IMR-90 (cell line): ENCODE results near the gene ZBTB4. TPM values are rescaled to one million over a fixed set of nuclear protein-coding genes. Genes with fewer than 3 reads are reported as not detected.

Experiments
- ATAC-seq: fragments of 200-7000 bp; cut with Tn5 transposase; 2 replicates; pipeline ENCODE4 v1.9.1; 2020; ENCODE audit warnings: low read depth, mild to moderate bottlenecking, moderate library complexity
- BruUV-seq: library from RNA; stranded (reverse); fragments of 400-500 nt; replicated peaks from 2 replicates; lab custom pipeline; 2021; lab: Mats Ljungman, UMichigan
- CTCF ChIA-PET: fragments of 300-600 bp; formaldehyde crosslinking; extraction: SDS; loops from one replicate; lab custom pipeline; 2021; ENCODE audit warnings: antibody characterized with exemption; lab: Yijun Ruan, JAX
- POLR2A ChIA-PET: fragments of 300-600 bp; sonication (Branson Sonifier 250); formaldehyde crosslinking; loops from one replicate; lab custom pipeline; 2022; ENCODE audit warnings: antibody characterized with exemption; ENCODE audit not compliant: unreplicated experiment; lab: Charles Lee
- DNase-seq: peaks from one replicate; pipeline ENCODE4 v3.0.0; 2013
- H2AFZ ChIP-seq: replicated peaks from 2 replicates; pipeline ENCODE3; 2013; ENCODE audit warnings: low read length, mild to moderate bottlenecking; ENCODE audit not compliant: poor library complexity
- H2AK5ac ChIP-seq: 2 replicates; pipeline ENCODE4 v1.6.1; 2013; ENCODE audit warnings: low read depth, low read length, inconsistent platforms
- H2AK9ac ChIP-seq: replicated peaks from 2 replicates; pipeline ENCODE3; 2013; ENCODE audit warnings: mild to moderate bottlenecking, low read depth, low read length, moderate library complexity; ENCODE audit not compliant: poor library complexity
- H2BK120ac ChIP-seq: 2 replicates; pipeline ENCODE4 v1.6.1; 2013; ENCODE audit warnings: low read depth, low read length, inconsistent platforms
- H2BK15ac ChIP-seq: 3 replicates; pipeline ENCODE4 v1.6.1; 2013; ENCODE audit warnings: low read depth, low read length, inconsistent platforms
- H2BK20ac ChIP-seq: 2 replicates; pipeline ENCODE4 v1.6.1; 2013; ENCODE audit warnings: low read depth, mild to moderate bottlenecking, inconsistent platforms, low read length, moderate library complexity
- H2BK5ac ChIP-seq: 2 replicates; pipeline ENCODE4 v1.6.1; 2013; ENCODE audit warnings: mild to moderate bottlenecking, low read depth, low read length, inconsistent platforms; ENCODE audit not compliant: poor library complexity, severe bottlenecking
- H3K14ac ChIP-seq: replicated peaks from 2 replicates; pipeline ENCODE4 v1.6.1; 2013; ENCODE audit warnings: low read depth, low read length, inconsistent platforms
- H3K18ac ChIP-seq: 2 replicates; pipeline ENCODE4 v1.6.1; 2013; ENCODE audit warnings: low read depth, low read length, control low read depth
- H3K23ac ChIP-seq: 2 replicates; pipeline ENCODE4 v1.6.1; 2013; ENCODE audit warnings: low read depth, low read length, inconsistent platforms
- H3K27ac ChIP-seq: 2 replicates; pipeline ENCODE4 v1.5.1; 2013; ENCODE audit warnings: mild to moderate bottlenecking, control low read depth, low read length; ENCODE audit not compliant: insufficient read depth
- H3K27me3 ChIP-seq: 2 replicates; pipeline ENCODE4 v1.6.1; 2013; ENCODE audit warnings: low read length; ENCODE audit not compliant: control insufficient read depth, insufficient read depth
- H3K36me3 ChIP-seq: 2 replicates; pipeline ENCODE4 v1.6.1; 2013; ENCODE audit warnings: low read length, mixed read lengths; ENCODE audit not compliant: control insufficient read depth, insufficient read depth
- H3K4ac ChIP-seq: 2 replicates; pipeline ENCODE4 v1.6.1; 2013; ENCODE audit warnings: low read depth, low read length, inconsistent platforms
- H3K4me1 ChIP-seq: 2 replicates; pipeline ENCODE4 v1.6.1; 2013; ENCODE audit warnings: low read length, mixed read lengths; ENCODE audit not compliant: control insufficient read depth, insufficient read depth
- H3K4me2 ChIP-seq: 2 replicates; pipeline ENCODE4 v1.6.1; 2013; ENCODE audit warnings: low read depth, mild to moderate bottlenecking, control low read depth, low read length, moderate library complexity
- H3K4me3 ChIP-seq: 2 replicates; pipeline ENCODE4 v1.5.1; 2013; ENCODE audit warnings: low read depth, mild to moderate bottlenecking, control low read depth, low read length, moderate library complexity; ENCODE audit not compliant: insufficient read depth
- H3K56ac ChIP-seq: 2 replicates; pipeline ENCODE4 v1.6.1; 2013; ENCODE audit warnings: low read length, inconsistent platforms; ENCODE audit not compliant: insufficient read depth; ENCODE audit errors: extremely low read depth
- H3K79me1 ChIP-seq, 2 experiments: 2 replicates each; pipeline ENCODE4 v1.6.1; 2013; ENCODE audit warnings: low read length in 2 of 2, inconsistent platforms in 1 of 2, low read depth in 1 of 2
- H3K9ac ChIP-seq: 2 replicates; pipeline ENCODE4 v1.6.1; 2013; ENCODE audit warnings: low read depth, low read length, control low read depth
- H3K9me1 ChIP-seq: 2 replicates; pipeline ENCODE4 v1.6.1; 2013; ENCODE audit warnings: low read length, inconsistent platforms; ENCODE audit not compliant: insufficient read depth
- H3K9me3 ChIP-seq: 2 replicates; pipeline ENCODE4 v1.6.1; 2013; ENCODE audit warnings: low read length; ENCODE audit not compliant: control insufficient read depth, insufficient read depth
- H4K20me1 ChIP-seq: 2 replicates; pipeline ENCODE4 v1.6.1; 2013; ENCODE audit warnings: low read length, inconsistent platforms; ENCODE audit not compliant: insufficient read depth
- H4K5ac ChIP-seq: 2 replicates; pipeline ENCODE4 v1.6.1; 2013; ENCODE audit warnings: mild to moderate bottlenecking, low read depth, low read length, control low read depth
- H4K8ac ChIP-seq, 2 experiments: 2 replicates each; pipeline ENCODE4 v1.6.1; 2013; ENCODE audit warnings: low read depth in 2 of 2, low read length in 2 of 2, control low read depth in 1 of 2, inconsistent platforms in 1 of 2
- H4K91ac ChIP-seq: 2 replicates; pipeline ENCODE4 v1.6.1; 2013; ENCODE audit warnings: low read depth, low read length, inconsistent platforms; ENCODE audit not compliant: insufficient read depth
- CHD1 ChIP-seq: IDR thresholded peaks from 2 replicates; pipeline ENCODE4 v1.6.1; 2012; ENCODE audit warnings: low read depth, low read length, improper control_type of control experiment
- CTCF ChIP-seq: conservative IDR thresholded peaks from 2 replicates; pipeline ENCODE4 v1.5.1; 2012; ENCODE audit warnings: mild to moderate bottlenecking, low read depth, low read length, improper control_type of control experiment
- MAFK ChIP-seq: IDR thresholded peaks from 2 replicates; pipeline ENCODE4 v1.6.1; 2012; ENCODE audit warnings: low read depth, low read length, improper control_type of control experiment
- MAZ ChIP-seq: IDR thresholded peaks from 2 replicates; pipeline ENCODE4 v1.6.1; 2012; ENCODE audit warnings: low read depth, mild to moderate bottlenecking, low read length, improper control_type of control experiment, moderate library complexity, borderline replicate concordance
- RFX5 ChIP-seq: IDR thresholded peaks from 2 replicates; pipeline ENCODE4 v1.8.0; 2012; ENCODE audit warnings: low read depth, mild to moderate bottlenecking, low read length, moderate library complexity
- SMC3 ChIP-seq: fragments of 150-350 bp; IDR thresholded peaks from 2 replicates; pipeline ENCODE4 v1.6.1; 2016; ENCODE audit warnings: low read depth, mild to moderate bottlenecking, antibody characterized with exemption, low read length, moderate library complexity
- WGBS, 2 experiments: methylation state at CpG; one replicate each; pipeline versions ENCODE4 v1.1.5 to v1.1.7; 2013; ENCODE audit warnings: missing lambda C conversion rate in 2 of 2; ENCODE audit not compliant: insufficient read length in 1 of 2; ENCODE audit errors: extremely low coverage in 2 of 2; 5-methylcytosine and 5-hydroxymethylcytosine counted together
- dilution Hi-C: fragments of 300-500 bp; cut with HindIII; formaldehyde crosslinking; loops from one replicate; pipeline ENCODE4 v1.14.3; 2018; ENCODE audit warnings: low sequenced_read_pairs; ENCODE audit not compliant: unreplicated experiment
- in situ Hi-C: fragments of 300-500 bp; cut with MboI; formaldehyde crosslinking; loops from 3 replicates; pipeline ENCODE4 v1.14.3; 2019; ENCODE audit warnings: low sequenced_read_pairs, inconsistent platforms, mixed read lengths
- intact Hi-C: fragments of 100-400 bp; cut with micrococcal nuclease; formaldehyde crosslinking; loops from 2 replicates; pipeline ENCODE4 v1.10.0; 2022
- polyA plus RNA-seq, 3 experiments: library from polyadenylated mRNA; depleted of rRNA; stranded (reverse); fragments of >200 nt; gene quantifications; 2 replicates each; pipeline ENCODE4 v1.2.3, GENCODE V29; 2012; ENCODE audit warnings: low replicate concordance in 1 of 3
- total RNA-seq: library from RNA; depleted of rRNA; stranded (reverse); fragments of >200 nt; gene quantifications from 2 replicates; pipeline ENCODE4 v1.2.3, GENCODE V29; 2012

The ZBTB4 gene
- total and polyA plus RNA-seq, 2 of the 4 experiments (the other 2 are of a cell fraction): 6.3 to 20.3 TPM

DNA sequence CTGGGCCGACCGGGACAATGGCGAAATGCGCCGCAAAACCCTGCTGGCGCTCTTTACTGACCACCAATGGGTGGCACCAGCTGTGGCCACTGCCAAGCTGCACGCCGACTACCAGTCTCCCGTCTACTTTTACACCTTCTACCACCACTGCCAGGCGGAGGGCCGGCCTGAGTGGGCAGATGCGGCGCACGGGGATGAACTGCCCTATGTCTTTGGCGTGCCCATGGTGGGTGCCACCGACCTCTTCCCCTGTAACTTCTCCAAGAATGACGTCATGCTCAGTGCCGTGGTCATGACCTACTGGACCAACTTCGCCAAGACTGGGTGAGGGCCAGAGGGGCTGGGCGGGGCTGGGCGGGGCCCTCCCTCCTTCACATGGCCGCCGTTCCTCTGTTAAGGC lies 63.6 kb downstream of the ZBTB4 start:
- H2AK9ac ChIP-seq: peak overlapping the region; percentile 70
- H3K27me3 ChIP-seq: no peaks in the 10 kb centered on the region
- ChIA-PET POLR2A (no interaction called here), CTCF (no interaction called here)
- no peak overlapping the region for H2AFZ ChIP-seq
- no peak overlapping the region for H2BK5ac ChIP-seq
- dilution Hi-C loops: no loop called here
- ATAC-seq (no peak), DNase-seq (no peak)
- in situ Hi-C loops: no loop called here
- H2BK20ac ChIP-seq: no peak overlapping the region
- no peak overlapping the region for H3K56ac ChIP-seq
- no peaks in the 10 kb centered on the region for H3K9me3 ChIP-seq
- H3K79me1 ChIP-seq: no peaks in the 10 kb centered on the region; a peak in 1 of 4 replicates
- no peak overlapping the region for H3K4ac ChIP-seq
- no peak overlapping the region for H3K9ac ChIP-seq
- BruUV-seq: no TSS peak
- no peak overlapping the region for H2AK5ac ChIP-seq
- H3K4me1 ChIP-seq: peaks cover 4% of the 10 kb centered on the region; the same call in 1 of the 2 replicates
- H4K5ac ChIP-seq: no peak overlapping the region
- no peak overlapping the region for H4K91ac ChIP-seq
- intact Hi-C loops: no loop called here
- H3K18ac ChIP-seq: no peak overlapping the region
- H2BK120ac ChIP-seq: no peak overlapping the region
- H3K23ac ChIP-seq: no peak overlapping the region
- H4K8ac ChIP-seq: no peak overlapping the region
- TF ChIP-seq RFX5 (no peak), MAZ (no peak), SMC3 (no peak), CHD1 (no peak), CTCF (no peak), MAFK (no peak)
- no peak overlapping the region for H2BK15ac ChIP-seq
- no peak overlapping the region for H3K14ac ChIP-seq
- WGBS, 2 experiments: 93% methylated on average over 9 of the region's 23 CpGs; no CpG with 5 or more reads in 1 of the 2 experiments
- peaks cover 29% of the 10 kb centered on the region for H3K36me3 ChIP-seq
- peaks cover 7% of the 10 kb centered on the region; the same call in 1 of the 2 replicates for H4K20me1 ChIP-seq
- H3K4me2 ChIP-seq: no peak overlapping the region
- no peak overlapping the region for H3K4me3 ChIP-seq
- peaks cover 2% of the 10 kb centered on the region; the same call in 1 of the 2 replicates for H3K9me1 ChIP-seq
- H3K27ac ChIP-seq: no peak overlapping the region
